DND-41 (cell line): ENCODE measurements around the gene DYRK1A.

Experiments
- ATAC-seq: fragments of 200-7000 bp; cut with Tn5 transposase; 3 replicates; pipeline ENCODE4 v1.9.1; 2021; ENCODE audit warnings: low read depth; ENCODE audit not compliant: insufficient read depth
- DNase-seq: peaks from one replicate; pipeline ENCODE4 v3.0.0-alpha.2; 2020
- H2AFZ ChIP-seq: 2 replicates; pipeline ENCODE4 v1.6.0; 2012; ENCODE audit warnings: low read depth, low read length
- H3K27ac ChIP-seq: 2 replicates; pipeline ENCODE4 v1.5.1; 2012; ENCODE audit warnings: low read length, inconsistent platforms
- H3K27me3 ChIP-seq: fragments of 200-600 bp; sonication (generic); 2 replicates; pipeline ENCODE4 v1.6.0; 2012; ENCODE audit warnings: low read length, mild to moderate bottlenecking, inconsistent platforms; ENCODE audit not compliant: insufficient read depth, poor library complexity
- H3K36me3 ChIP-seq: 2 replicates; pipeline ENCODE4 v1.5.1; 2012; ENCODE audit warnings: low read length, inconsistent platforms; ENCODE audit not compliant: insufficient read depth
- H3K4me1 ChIP-seq: 2 replicates; pipeline ENCODE4 v1.5.1; 2012; ENCODE audit warnings: mild to moderate bottlenecking, low read length; ENCODE audit not compliant: insufficient read depth
- H3K4me2 ChIP-seq: 2 replicates; pipeline ENCODE4 v1.6.0; 2012; ENCODE audit warnings: mild to moderate bottlenecking, moderate library complexity, low read length, inconsistent platforms; ENCODE audit not compliant: insufficient read depth
- H3K4me3 ChIP-seq, 2 experiments: fragments of 200-600 bp in 1 of 2; shearing (Covaris generic) in 1 of 2; 2 replicates each; pipeline ENCODE4 v1.5.1; 2012 to 2016; ENCODE audit warnings: inconsistent platforms in 2 of 2, low read length in 2 of 2, mild to moderate bottlenecking in 2 of 2, low read depth in 1 of 2, moderate library complexity in 1 of 2
- H3K79me2 ChIP-seq: 2 replicates; pipeline ENCODE4 v1.6.0; 2012; ENCODE audit warnings: low read length, inconsistent platforms; ENCODE audit not compliant: insufficient read depth
- H3K9ac ChIP-seq: 2 replicates; pipeline ENCODE4 v1.6.0; 2012; ENCODE audit warnings: low read depth, mild to moderate bottlenecking, inconsistent platforms, low read length, moderate library complexity
- H3K9me3 ChIP-seq: 2 replicates; pipeline ENCODE4 v1.5.1; 2012; ENCODE audit warnings: low read length, moderate library complexity, mild to moderate bottlenecking, inconsistent platforms; ENCODE audit not compliant: insufficient read depth, severe bottlenecking
- H4K20me1 ChIP-seq: 2 replicates; pipeline ENCODE4 v1.6.0; 2012; ENCODE audit warnings: low read length; ENCODE audit not compliant: insufficient read depth
- EZH2 ChIP-seq: IDR thresholded peaks from 3 replicates; pipeline ENCODE4 v1.6.1; 2012; ENCODE audit warnings: borderline replicate concordance, low read depth, mild to moderate bottlenecking, moderate library complexity, low read length, inconsistent platforms; ENCODE audit not compliant: severe bottlenecking
- TF ChIP-seq, protein P1 (sequence below): IDR thresholded peaks from 2 replicates; pipeline ENCODE4 v1.5.1; 2012; ENCODE audit warnings: borderline replicate concordance, low read length, moderate library complexity, mild to moderate bottlenecking; ENCODE audit not compliant: poor library complexity, severe bottlenecking; ENCODE audit errors: extremely low read depth

DYRK1A gene

DNA sequence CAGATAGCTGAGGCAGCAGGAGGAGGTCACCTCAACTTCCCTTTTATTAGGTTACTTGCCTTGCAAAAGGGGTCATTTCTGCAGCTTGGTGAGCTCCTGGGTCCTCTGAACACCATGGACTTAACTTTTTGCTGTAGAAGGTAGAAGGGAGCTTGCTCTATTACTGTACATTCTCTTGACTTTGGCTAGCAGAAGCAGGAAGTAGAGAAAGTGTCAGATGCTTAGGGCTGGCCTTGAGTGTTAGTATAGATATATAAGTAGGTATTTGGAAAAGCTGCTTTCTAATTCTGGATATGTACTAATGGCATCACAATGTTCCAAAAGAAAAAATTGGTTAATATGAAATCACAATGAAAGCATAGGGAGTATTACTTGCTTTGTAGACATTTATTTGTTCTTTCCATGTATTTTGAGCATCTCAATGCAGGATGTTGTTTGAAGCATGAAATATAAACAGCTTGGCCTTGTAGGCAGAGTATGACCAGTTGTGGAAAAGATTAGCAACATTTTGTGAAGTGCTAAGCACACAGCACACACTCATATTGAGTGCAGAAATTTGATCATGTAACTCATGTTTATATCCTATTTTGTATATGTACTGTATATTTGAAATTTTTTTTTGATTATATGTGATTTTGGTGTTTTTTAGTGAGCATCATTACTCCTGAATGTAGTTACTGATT, 108.8 kb downstream of the DYRK1A start:
- Histone ChIP-seq H4K20me1 (peaks cover 72% of the 10 kb centered on the region), H3K27ac (no peak overlapping the region), H3K36me3 (peaks cover 78% of the 10 kb centered on the region)

DNA sequence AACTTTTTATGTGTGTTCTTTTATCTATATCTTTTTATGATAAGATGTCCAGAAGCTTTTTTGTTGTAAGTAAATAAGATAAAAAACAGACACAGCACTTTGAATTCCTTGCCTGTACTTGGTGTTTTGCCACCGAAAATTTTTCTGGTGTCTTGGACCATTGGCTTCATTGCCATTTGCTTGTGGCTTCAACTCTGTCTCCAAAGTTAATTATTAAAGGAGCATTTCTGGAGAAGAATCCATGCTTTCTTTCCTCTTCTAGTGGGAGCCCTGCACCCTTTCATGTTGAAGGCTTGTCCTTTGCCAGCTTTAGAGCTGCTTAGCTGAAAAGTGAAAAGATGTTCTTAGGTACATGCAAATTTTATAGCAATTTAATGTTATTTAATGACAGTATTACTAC, 112.2 kb downstream of the DYRK1A start:
- Histone ChIP-seq H3K79me2 (peaks cover 65% of the 10 kb centered on the region), H3K4me1 (no peaks in the 10 kb centered on the region), H3K27me3 (no peaks in the 10 kb centered on the region), H2AFZ (no peak overlapping the region), H3K4me2 (no peak overlapping the region), H3K4me3 (no peak overlapping the region), H3K9ac (no peak overlapping the region), H3K36me3 (peaks cover 78% of the 10 kb centered on the region), H3K9me3 (no peaks in the 10 kb centered on the region), H3K27ac (no peak overlapping the region), H4K20me1 (peaks cover 54% of the 10 kb centered on the region)
- TF ChIP-seq, protein P1, sequence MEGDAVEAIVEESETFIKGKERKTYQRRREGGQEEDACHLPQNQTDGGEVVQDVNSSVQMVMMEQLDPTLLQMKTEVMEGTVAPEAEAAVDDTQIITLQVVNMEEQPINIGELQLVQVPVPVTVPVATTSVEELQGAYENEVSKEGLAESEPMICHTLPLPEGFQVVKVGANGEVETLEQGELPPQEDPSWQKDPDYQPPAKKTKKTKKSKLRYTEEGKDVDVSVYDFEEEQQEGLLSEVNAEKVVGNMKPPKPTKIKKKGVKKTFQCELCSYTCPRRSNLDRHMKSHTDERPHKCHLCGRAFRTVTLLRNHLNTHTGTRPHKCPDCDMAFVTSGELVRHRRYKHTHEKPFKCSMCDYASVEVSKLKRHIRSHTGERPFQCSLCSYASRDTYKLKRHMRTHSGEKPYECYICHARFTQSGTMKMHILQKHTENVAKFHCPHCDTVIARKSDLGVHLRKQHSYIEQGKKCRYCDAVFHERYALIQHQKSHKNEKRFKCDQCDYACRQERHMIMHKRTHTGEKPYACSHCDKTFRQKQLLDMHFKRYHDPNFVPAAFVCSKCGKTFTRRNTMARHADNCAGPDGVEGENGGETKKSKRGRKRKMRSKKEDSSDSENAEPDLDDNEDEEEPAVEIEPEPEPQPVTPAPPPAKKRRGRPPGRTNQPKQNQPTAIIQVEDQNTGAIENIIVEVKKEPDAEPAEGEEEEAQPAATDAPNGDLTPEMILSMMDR: no peak
- no peak for TF ChIP-seq EZH2
- ATAC-seq (no peak), DNase-seq (no peak)

More for the DNA sequence above, 108.8 kb downstream of the DYRK1A start:
- Histone ChIP-seq H3K4me1 (no peaks in the 10 kb centered on the region), H3K4me2 (no peak overlapping the region), H2AFZ (no peak overlapping the region), H3K4me3 (no peak overlapping the region), H3K27me3 (no peaks in the 10 kb centered on the region), H3K79me2 (peaks cover 86% of the 10 kb centered on the region), H3K9ac (no peak overlapping the region), H3K9me3 (no peaks in the 10 kb centered on the region)
- ATAC-seq: no peak
- no peak for DNase-seq
- no peak for TF ChIP-seq EZH2
- TF ChIP-seq, protein P1: no peak

DNA sequence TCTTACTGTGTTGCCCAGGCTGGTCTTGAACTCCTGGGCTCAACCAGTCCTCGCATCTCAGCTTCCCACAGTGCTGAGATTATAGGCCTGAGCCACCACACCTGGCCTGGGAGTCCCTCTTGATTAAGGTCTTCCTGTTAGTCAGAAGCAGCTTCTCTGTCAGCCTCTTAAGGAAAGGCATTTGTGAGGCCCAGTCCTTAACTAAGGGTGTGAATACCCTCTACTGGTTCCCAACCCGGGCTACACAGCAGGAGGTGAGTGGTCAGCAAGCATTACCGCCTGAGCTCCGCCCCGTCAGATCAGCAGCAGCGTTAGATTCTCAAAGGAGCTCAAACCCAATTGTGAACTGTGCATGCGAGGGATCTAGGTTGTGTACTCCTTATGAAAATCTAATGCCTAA, 117.2 kb downstream of the DYRK1A start:
- no peaks in the 10 kb centered on the region for H3K27me3 ChIP-seq
- no peak overlapping the region for H3K4me3 ChIP-seq
- H3K36me3 ChIP-seq: peaks cover 87% of the 10 kb centered on the region
- H3K4me2 ChIP-seq: no peak overlapping the region
- no peaks in the 10 kb centered on the region for H3K4me1 ChIP-seq
- no peaks in the 10 kb centered on the region for H3K9me3 ChIP-seq
- H4K20me1 ChIP-seq: peaks cover 16% of the 10 kb centered on the region; the same call in 1 of the 2 replicates
- H2AFZ ChIP-seq: no peak overlapping the region
- TF ChIP-seq EZH2: no peak
- TF ChIP-seq, protein P1: no peak
- H3K79me2 ChIP-seq: peaks cover 33% of the 10 kb centered on the region
- no peak overlapping the region for H3K27ac ChIP-seq
- ATAC-seq (no peak), DNase-seq (no peak)
- H3K9ac ChIP-seq: no peak overlapping the region
